CD4-positive, alpha-beta T cell treated with Interleukin-6 for 4 hours (primary cell): ENCODE measurements around the gene KIF7.

ENCODE experiments used
- DNase-seq: peaks from one replicate; pipeline ENCODE4 v3.0.0-alpha.2; 2020; ENCODE audit warnings: mixed read lengths

Gene KIF7

DNA sequence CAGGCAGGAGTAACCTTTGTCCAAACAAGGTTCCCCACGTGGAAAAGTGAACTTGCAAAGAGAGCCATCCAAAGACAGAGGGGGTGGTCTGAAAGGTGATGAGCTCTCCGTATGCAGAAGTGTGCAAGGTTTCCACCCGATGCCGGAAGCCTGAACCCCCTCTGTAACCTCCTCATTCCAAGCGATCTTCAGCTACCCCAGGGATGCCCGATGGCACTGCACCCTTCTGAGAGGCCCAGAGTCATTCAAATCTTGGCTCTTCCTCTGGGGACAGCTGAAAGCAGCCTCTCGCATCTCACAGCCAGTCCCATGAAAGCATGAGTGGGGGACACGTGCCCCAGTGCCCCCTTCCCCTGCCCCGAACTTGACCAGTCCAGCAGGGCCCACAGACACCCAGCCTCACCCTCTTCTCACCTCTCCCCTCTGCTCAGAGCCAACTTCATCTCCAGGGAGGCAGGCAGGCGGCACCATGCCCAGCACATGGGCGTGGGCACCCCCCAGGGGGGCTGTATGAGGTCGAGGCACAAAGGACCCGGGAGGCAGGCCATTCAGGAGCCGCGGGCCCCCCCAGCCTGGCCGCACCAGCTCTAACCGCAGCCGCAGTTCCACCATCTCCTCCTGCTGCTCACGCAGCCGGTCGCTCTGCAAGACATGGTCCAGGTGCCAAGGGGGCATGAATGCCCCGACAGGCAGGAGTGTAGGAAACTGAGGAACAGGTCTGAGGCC, 8.7 kb downstream of the KIF7 start:
- no peak for DNase-seq

- DNase-seq = no peak
Measured at GRCh38 chr15:89645680-89646079, 9.6 kb downstream of the KIF7 start.

DNA sequence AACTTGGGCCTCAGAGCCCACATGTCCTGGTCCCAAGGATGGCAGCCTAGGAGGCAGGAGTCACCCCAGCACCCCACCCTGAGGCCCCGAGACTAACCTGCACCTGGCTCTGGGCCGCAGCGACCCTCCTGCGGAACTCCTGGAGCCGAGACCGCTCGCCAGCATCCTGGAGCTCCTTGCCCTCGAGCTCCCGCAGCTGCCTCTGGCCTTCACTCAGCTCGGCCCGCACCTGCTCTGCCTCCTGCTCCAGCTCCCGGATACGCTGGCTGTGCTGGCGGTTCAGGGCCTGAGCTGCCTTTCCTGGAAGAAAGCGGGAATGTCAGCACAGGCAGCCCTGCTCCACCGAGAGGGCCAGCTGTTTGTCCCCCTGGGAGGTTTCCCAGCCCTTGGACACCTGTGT, 13.2 kb downstream of the KIF7 start:
- no peak for DNase-seq

DNA sequence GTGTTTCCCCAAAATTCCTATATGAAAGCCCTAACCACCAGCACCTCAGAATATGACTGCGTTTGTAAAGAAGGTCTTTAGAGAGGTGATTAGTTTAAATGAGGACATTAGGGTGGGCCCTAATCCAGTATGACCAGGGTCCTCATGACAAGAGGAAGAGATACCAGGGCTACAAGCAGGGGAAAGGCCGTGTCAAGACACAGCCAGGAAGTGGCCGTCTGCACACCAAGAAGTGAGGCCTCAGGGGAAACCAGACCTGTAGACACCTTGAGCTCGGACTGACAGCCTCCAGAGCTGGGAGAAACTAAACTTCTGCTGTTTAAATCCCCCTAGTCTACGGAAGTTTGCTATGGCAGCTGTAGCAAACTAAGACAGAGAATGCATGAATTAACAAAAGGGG, 14.2 kb downstream of the KIF7 start:
- DNase-seq = no peak

DNA sequence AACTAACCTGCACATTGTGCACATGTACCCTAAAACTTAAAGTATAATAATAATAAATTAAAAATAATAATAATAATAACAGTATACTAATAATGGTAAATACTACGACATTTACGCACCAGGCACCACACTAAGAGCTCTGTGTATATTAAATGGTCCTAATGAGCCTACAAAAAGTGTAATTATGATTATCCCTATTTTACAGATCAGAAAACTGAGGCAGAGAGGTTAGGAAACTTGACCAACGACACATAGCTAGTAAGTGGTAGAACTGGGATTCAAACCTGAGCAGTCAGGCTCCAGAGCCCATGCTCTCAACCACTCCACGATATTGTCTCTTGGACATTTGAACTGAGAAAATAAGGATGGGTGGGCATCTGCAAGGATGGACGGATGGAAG, 15.0 kb downstream of the KIF7 start:
- no peak for DNase-seq

DNA sequence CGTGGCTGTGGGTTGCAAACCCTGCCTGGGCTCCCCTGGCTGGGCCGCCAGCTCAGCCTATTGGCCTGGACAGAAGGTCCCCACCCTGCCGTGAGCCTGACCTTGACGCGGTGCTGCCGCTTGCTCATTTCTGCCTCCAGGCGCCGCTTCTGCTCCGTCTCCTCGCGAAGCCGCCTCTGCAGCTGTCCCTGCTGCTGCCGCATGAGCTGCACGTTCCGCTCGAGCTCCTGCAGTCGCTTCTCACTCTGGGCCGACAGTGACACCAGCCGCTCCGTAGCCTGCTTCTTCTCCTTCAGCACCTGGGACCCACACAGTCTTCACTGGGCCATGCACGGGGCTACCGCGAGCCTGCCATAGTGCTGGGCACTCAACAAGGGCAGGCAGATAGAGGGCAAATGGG, 21.7 kb downstream of the KIF7 start:
- no peak for DNase-seq

DNA sequence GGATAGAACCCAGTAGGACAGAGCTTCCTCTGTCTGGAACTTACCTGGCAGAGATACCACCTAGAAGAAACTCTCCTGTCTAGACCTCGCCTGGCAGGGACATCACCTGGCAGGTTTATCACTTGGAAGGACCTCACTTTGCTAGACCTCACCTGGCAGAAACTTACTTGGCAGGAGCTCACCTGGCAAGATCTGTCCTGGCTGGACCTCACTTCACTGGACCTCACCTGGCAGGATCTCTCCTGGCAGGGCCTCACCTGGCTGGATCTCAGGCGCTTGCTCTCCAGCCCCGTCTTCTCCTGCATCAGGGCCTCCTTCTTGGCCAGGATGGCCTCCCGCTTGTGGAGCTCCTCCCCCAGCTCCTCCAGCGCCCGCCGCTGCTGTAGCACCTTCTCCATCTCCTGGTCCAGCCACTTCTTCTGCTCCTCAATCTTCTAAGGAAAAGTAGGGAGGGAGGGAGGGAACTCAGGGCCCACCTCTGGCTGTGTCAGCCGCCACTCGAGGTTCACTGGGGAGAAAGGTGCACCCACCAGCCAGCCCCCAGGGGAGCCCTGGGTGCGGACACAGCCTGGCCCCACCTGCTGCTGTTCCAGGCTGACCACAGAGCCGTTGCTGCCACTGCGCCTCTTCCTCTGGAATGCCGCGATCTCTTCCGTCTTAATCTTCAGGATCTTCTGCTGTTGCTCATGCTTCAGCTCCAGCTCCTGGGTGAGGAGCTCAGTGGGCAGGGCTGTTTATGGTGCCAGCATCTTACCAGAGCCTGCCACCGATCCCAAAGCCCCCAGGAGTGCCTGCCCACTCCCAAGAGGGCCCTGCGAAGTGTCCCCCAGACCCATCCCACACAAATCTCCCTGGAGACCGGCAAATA, 22.5 kb downstream of the KIF7 start:
- no peak for DNase-seq

GRCh38 chr15:89631902-89632264, 23.4 kb downstream of the KIF7 start:
- no peak for DNase-seq

GRCh38 chr15:89630974-89631901, 24.0 kb downstream of the KIF7 start:
- DNase-seq = no peak

DNA sequence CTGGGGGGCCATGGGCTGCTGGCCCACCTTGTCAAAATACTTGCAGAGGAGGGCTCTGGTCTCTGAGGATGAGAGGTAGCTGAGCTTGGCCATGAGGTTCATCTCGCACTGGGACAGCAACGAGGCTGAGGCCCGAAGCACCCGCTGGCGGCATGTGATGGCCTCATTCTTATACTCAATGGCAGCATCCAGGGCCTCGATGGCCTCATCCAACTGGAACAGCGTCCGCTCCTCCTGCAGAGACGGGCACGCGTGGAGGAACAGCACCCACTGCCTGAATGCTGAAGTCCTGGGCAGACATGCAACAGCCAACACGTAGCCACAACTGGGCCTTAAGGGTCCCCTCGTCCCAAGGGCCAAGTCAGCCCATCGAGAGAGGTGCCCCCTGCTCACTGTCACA, 25.0 kb downstream of the KIF7 start:
- no peak for DNase-seq

- DNase-seq = no peak
Measured at GRCh38 chr15:89629829-89630228, 25.4 kb downstream of the KIF7 start.

DNA sequence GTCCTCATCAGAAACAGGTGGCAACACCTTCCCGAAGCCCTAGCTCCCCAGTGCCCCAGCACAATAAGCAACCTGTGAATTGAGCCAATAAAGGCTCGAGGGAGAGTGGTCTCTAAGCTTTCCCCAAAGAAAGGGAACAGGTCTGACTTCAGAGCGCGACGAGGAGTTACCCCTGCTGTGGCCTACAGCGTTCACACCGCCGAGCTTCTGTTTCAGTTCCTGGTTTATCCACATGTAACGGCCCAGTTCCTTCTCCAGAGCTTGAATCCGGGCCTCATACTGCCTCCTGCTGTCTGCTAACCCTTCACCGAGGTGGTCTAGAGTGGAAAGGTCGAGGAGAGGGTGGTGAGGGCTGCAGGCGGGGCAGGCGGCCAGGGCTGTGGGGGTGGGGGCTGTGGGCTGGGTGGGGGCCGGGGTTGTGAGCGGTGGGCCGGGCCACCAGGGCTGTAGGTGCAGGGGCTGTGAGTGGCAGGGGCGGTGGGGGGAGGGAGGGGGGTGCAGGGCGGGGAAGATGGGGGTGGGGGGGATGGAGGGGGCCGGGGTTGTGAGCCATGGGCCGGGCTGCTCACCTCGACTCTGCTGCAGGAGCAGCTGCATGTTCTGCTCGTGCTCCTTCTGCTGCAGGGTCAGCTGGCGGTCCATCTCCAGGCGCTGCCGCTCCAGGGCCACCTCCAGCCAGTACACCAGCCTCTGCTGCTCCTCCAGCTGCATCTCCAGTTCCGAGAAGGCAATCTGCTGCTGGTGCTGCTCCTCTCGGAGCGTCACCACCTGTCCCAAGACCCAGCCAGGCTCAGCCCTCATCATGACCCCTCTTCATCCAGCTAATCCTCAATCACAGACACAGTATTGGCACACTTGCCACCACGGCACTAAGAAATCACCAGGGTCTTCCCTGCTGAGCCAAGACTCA, 26.2 kb downstream of the KIF7 start:
- DNase-seq = no peak

DNA sequence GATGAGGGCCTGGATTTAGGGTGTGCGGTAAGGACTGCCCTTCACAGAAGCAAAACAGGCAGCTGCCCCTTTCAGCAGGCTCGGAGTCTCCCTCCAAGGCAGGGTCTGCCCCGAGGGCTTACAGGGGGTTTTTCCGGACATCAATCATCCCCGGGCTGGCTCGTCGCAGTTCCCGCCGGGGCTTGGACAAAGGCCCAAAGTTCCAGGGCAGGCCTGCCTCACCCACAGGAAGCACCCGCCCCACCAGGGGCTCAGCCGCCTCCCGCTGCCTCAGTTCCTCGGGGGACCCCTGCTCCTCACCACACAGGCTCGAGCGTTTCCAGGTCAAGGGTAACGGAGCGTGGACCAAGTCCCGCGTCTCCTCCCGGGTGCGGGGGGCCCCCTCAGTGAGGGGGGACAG, 27.0 kb downstream of the KIF7 start:
- DNase-seq = no peak

- no peak for DNase-seq
Measured at GRCh38 chr15:89627256-89627970, 27.9 kb downstream of the KIF7 start.

GRCh38 chr15:89625716-89626115, 29.6 kb downstream of the KIF7 start:
- no peak for DNase-seq

DNA sequence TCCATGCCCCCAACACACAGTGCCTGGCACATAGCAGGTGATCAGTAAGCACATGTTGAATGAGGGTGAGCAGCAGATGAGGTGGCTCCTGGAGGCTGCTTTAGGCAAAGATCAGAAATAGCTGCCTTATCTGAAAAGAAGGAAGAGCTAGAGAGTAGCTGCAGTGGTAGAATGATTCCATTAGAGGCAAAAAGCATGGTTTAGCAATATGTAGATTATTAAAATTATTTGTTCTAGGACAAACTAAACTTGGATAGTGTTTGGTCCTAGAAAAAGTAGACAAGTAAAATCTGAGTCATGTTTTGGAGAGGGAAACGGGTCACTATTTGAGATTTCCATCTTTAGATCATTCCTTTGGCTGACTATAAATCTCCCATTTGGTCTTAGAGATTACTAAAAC, 32.1 kb downstream of the KIF7 start:
- no peak for DNase-seq

DNA sequence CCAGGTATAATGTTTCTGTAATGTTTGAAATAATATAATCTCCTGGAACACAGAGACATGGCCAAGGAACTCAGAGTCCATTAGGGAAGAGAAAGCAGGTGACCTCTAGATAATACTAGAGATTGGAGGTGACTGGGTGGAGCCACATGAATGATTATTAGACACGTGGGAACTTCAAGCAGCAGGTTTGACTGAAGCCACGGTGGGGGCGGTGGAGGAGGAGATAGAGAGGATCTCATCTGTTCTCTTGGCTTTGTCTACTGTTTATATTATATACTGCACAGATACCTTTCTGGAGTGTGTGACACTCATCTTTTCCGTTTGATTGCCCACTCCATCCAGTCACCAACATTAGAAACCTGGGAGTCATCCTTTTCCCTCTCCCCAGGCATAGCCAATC, 33.7 kb downstream of the KIF7 start:
- DNase-seq = no peak

GRCh38 chr15:89616228-89616627, 39.0 kb downstream of the KIF7 start:
- DNase-seq = no peak

- no peak for DNase-seq
Measured at GRCh38 chr15:89615135-89615534, 40.1 kb downstream of the KIF7 start.

DNA sequence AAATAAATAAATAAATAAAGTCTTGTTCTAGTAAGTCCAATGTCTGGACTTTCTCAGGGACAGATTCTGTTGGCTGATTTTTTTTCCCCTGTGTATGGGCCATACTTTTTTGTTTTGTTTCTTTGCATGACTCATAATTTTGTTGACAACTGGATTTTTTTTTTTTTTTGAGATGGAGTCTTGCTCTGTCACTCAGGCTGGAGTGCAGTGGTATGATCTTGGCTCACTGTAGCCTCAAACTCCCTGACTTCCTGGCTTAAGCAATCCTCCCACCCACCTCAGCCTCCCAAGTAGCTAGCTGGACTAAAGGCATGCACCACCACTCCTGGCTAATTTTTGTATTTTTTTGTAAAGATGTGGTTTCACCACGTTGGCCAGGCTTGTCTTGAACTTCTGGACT, 41.1 kb downstream of the KIF7 start:
- DNase-seq = no peak

DNA sequence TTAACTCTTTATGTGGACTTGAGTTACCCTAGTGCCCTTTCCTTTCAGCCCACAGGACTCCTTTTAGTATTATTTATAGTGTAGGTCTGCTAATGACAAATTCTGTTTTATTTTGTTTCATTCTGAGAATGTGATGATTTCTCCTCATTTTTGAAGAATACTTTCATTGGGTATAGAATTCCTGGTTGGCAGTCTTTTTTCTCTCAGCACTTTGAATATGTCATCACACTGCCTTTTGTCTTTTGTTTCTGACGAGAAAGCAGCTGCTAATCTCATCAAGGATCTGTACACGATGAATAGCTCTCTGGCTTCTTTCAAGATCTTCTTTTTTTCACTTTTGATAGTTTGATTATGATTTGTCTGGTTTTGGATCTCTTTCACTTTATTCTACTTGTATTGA, 42.2 kb downstream of the KIF7 start:
- DNase-seq = no peak

DNA sequence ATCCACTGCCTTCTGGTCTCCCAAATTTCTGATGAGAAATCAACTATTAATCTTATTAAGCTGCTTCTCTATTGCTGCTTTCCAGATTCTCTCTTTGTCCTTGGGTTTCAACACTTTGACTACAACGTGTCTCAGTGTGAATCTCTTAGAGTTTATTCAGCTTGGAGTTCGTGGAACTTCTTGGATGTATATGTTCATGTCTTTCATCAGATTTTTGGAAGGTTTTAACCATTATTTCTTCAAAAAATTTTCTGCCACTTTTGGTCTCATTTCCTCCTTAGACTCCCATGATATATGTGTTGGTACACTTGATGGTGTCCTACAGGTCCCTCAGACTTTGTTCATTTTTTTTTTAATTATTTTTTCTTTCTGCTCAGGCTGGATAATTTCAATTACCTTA, 44.0 kb downstream of the KIF7 start:
- no peak for DNase-seq
